Vagina (tissue), 2 donors: ENCODE measurements around the gene CDC14B. TPM values are rescaled to one million over a fixed set of nuclear protein-coding genes. Genes with fewer than 3 reads are reported as not detected.
A peak's percentile ranks its signal among the peaks of the same experiment; 100 is the strongest.

Source experiments
- DNase-seq, 2 donors: peaks; one replicate each; pipeline ENCODE4 v3.0.0-alpha.2; 2017; ENCODE audit errors: extremely low spot score in 2 of 2
- H3K27ac ChIP-seq: fragments of 200-600 bp; sonication (generic); one replicate; pipeline ENCODE4 v1.5.1; 2019
- H3K27me3 ChIP-seq: fragments of 200-600 bp; sonication (generic); one replicate; pipeline ENCODE4 v1.5.1; 2019
- H3K36me3 ChIP-seq, 2 donors: fragments of 200-600 bp; sonication (generic); one replicate each; pipeline ENCODE4 v1.5.1; 2017 to 2019
- H3K4me1 ChIP-seq: fragments of 200-600 bp; sonication (generic); one replicate; pipeline ENCODE4 v1.5.1; 2019
- H3K4me3 ChIP-seq, 2 donors: fragments of 200-600 bp; sonication (generic); 1 replicate in 1 of 2; 2 replicates in 1 of 2; pipeline ENCODE4 v1.5.1; 2016 to 2019
- H3K9me3 ChIP-seq: fragments of 200-600 bp; sonication (generic); one replicate; pipeline ENCODE4 v1.5.1; 2019
- CTCF ChIP-seq, 3 experiments: fragments of 450-650 bp in 2 of 3; fragments of 200-600 bp in 1 of 3; sonication (generic) in 1 of 3; IDR thresholded peaks; one replicate each; pipeline ENCODE4 v1.5.1; 2017 to 2019; ENCODE audit warnings: antibody characterized with exemption in 3 of 3, mild to moderate bottlenecking in 2 of 3, moderate library complexity in 2 of 3
- POLR2A ChIP-seq, 2 donors: fragments of 450-650 bp; IDR thresholded peaks; one replicate each; pipeline ENCODE4 v1.6.1; 2017; ENCODE audit warnings: antibody characterized with exemption in 2 of 2, mild to moderate bottlenecking in 2 of 2, moderate library complexity in 2 of 2
- POLR2AphosphoS5 ChIP-seq, 2 donors: sonication (generic); formaldehyde crosslinking; IDR thresholded peaks; one replicate each; pipeline ENCODE4 v1.9.0; 2017; ENCODE audit warnings: antibody characterized with exemption in 2 of 2, mild to moderate bottlenecking in 2 of 2, low read depth in 1 of 2; ENCODE audit not compliant: insufficient read depth in 1 of 2
- intact Hi-C: fragments of 100-400 bp; cut with DNase I; formaldehyde crosslinking; loops from one replicate; pipeline ENCODE4 v1.15.1; 2023
- total RNA-seq: library from RNA; depleted of rRNA; stranded (reverse); fragments of >200 nt; gene quantifications from one replicate; pipeline ENCODE4 v1.2.3, GENCODE V29; 2016

CDC14B gene
- total RNA-seq, 1 donor from 2014 or later = 15.7 TPM

- DNase-seq = no peak
- H3K4me1 ChIP-seq = peaks cover 17% of the 10 kb centered on the region
- no peaks in the 10 kb centered on the region for H3K9me3 ChIP-seq
- intact Hi-C loops = no loop called here
- H3K36me3 ChIP-seq = no peaks in the 10 kb centered on the region
- TF ChIP-seq POLR2A (IDR thresholded peaks at IDR 0.05) (no peak), CTCF (IDR thresholded peaks at IDR 0.05) (no peak), POLR2AphosphoS5 (IDR thresholded peaks at IDR 0.05; ENCODE audit: insufficient read depth in 1 of 2, low read depth in 1 of 2) (no peak)
- no peak overlapping the region for H3K27ac ChIP-seq
- peak overlapping the region; percentile 75 to 83 for H3K4me3 ChIP-seq
- no peaks in the 10 kb centered on the region for H3K27me3 ChIP-seq
Measured at GRCh38 chr9:96620181-96620514, 505 bp upstream of the CDC14B start.

GRCh38 chr9:96619124-96619465 lies 548 bp downstream of the CDC14B start:
- peak overlapping the region; percentile 75 to 83 for H3K4me3 ChIP-seq
- intact Hi-C loops = loop anchor here (2.0 to 10.0 kb wide), 2 partner anchors 36 to 54 kb away; partner anchors contain the start of gene PRXL2C
- no peaks in the 10 kb centered on the region for H3K27me3 ChIP-seq
- no peaks in the 10 kb centered on the region for H3K9me3 ChIP-seq
- no peak for DNase-seq
- peak overlapping the region; percentile 75 for H3K27ac ChIP-seq
- peaks cover 17% of the 10 kb centered on the region for H3K4me1 ChIP-seq
- TF ChIP-seq CTCF (IDR thresholded peaks at IDR 0.05) (no peak), POLR2A (IDR thresholded peaks at IDR 0.05) (no peak), POLR2AphosphoS5 (IDR thresholded peaks at IDR 0.05; ENCODE audit: insufficient read depth in 1 of 2, low read depth in 1 of 2) (no peak)
- H3K36me3 ChIP-seq = no peaks in the 10 kb centered on the region

GRCh38 chr9:96618209-96619123 lies 1.2 kb downstream of the CDC14B start:
- Histone ChIP-seq H3K4me1 (peaks cover 17% of the 10 kb centered on the region), H3K27ac (peak overlapping the region; percentile 75), H3K9me3 (no peaks in the 10 kb centered on the region), H3K27me3 (no peaks in the 10 kb centered on the region), H3K36me3 (no peaks in the 10 kb centered on the region), H3K4me3 (peak overlapping the region; percentile 75 to 83)
- intact Hi-C loops = loop anchor here (2.0 to 10.0 kb wide), 2 partner anchors 36 to 54 kb away; partner anchors contain the start of gene PRXL2C
- no peak for DNase-seq
- TF ChIP-seq POLR2AphosphoS5 (IDR thresholded peaks at IDR 0.05; ENCODE audit: insufficient read depth in 1 of 2, low read depth in 1 of 2) (peak; percentile 25 to 33), CTCF (IDR thresholded peaks at IDR 0.05) (no peak), POLR2A (IDR thresholded peaks at IDR 0.05) (no peak)

DNA sequence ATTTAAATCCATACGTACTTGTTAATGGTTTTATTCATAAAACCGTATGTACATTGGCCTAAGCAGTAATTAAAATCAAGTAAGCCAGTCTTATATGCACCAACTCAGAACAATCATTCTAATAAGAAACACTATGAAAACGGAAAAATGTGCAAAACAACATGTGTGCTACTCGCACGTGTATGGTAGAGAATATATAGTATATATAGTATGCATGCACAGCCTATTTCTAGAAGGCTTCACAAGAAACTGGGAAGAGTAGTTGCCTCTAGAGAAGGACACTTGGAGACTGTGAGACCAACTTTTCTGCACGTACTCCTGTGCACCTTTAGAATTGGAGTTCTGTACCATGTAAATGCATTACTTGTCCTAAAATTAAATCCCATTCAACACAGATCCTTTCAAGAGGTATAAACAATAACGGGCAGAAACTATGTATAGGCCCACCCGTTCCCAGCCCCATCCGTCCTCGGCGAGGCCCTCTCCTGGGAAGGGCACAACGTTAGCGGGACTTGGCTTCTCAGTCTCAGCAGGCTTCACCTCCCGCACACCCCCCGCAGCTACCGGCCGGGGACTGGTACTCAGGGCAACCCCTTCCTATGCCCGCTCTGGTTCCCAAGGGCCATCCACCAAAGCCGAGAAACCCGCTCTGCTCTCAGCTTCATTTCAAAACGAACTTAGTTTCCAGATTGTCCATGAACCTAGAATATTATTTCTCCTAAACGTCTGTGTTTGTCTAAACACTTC lies 2.0 kb downstream of the CDC14B start:
- H3K27me3 ChIP-seq = no peaks in the 10 kb centered on the region
- H3K27ac ChIP-seq = peak overlapping the region; percentile 75
- H3K4me3 ChIP-seq = no peak overlapping the region
- intact Hi-C loops = loop anchor here (2.0 to 10.0 kb wide), 2 partner anchors 37 to 53 kb away; partner anchors contain the start of gene PRXL2C
- H3K9me3 ChIP-seq = no peaks in the 10 kb centered on the region
- H3K4me1 ChIP-seq = peaks cover 22% of the 10 kb centered on the region
- no peak for DNase-seq
- TF ChIP-seq POLR2A (IDR thresholded peaks at IDR 0.05) (no peak), CTCF (IDR thresholded peaks at IDR 0.05) (no peak), POLR2AphosphoS5 (IDR thresholded peaks at IDR 0.05; ENCODE audit: insufficient read depth in 1 of 2, low read depth in 1 of 2) (no peak)
- no peaks in the 10 kb centered on the region for H3K36me3 ChIP-seq
